GM18873 (cell line): ENCODE measurements around the gene HIVEP3.

Experiments
- ATAC-seq: cut with Tn5 transposase; IDR thresholded peaks from one replicate; pipeline ENCODE4 v1.9.1; 2021; ENCODE audit warnings: mild to moderate bottlenecking, moderate library complexity, moderate number of reproducible peaks; ENCODE audit not compliant: unreplicated experiment, low FRiP score

Gene HIVEP3

GRCh38 chr1:41486053-41486370, 432.7 kb downstream of the HIVEP3 start:
- ATAC-seq: no peak

GRCh38 chr1:41485605-41486004, 433.1 kb downstream of the HIVEP3 start:
- ATAC-seq: no peak

- no peak for ATAC-seq
Observed at GRCh38 chr1:41484402-41485241, 434.1 kb downstream of the HIVEP3 start, which contains the start of gene EDN2. EDN2 (minus strand) TSS chr1:41484683; CDS start chr1:41484601, 82 bp downstream.

DNA sequence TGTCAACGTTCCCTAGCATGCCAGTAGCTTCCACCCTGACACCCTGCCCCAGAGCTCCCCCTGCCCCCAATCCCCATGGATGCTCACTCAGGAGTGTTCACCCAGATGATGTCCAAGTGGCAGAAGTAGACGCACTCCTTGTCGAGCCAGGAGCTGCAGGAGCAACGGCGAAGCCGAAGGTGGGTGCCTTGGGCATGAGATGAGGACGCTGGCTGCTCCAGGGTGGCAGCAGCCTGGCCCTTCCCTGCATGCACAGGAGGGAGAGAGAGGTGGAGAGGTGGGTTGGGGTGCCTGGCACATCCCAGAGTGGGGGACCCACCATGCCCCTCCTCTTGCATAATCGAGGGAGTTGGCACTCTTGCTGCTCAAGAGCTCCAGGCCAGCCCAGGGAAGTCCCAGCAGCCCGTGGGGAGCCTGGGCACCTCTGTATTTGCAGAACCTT, 434.7 kb downstream of the HIVEP3 start:
- ATAC-seq: no peak

DNA sequence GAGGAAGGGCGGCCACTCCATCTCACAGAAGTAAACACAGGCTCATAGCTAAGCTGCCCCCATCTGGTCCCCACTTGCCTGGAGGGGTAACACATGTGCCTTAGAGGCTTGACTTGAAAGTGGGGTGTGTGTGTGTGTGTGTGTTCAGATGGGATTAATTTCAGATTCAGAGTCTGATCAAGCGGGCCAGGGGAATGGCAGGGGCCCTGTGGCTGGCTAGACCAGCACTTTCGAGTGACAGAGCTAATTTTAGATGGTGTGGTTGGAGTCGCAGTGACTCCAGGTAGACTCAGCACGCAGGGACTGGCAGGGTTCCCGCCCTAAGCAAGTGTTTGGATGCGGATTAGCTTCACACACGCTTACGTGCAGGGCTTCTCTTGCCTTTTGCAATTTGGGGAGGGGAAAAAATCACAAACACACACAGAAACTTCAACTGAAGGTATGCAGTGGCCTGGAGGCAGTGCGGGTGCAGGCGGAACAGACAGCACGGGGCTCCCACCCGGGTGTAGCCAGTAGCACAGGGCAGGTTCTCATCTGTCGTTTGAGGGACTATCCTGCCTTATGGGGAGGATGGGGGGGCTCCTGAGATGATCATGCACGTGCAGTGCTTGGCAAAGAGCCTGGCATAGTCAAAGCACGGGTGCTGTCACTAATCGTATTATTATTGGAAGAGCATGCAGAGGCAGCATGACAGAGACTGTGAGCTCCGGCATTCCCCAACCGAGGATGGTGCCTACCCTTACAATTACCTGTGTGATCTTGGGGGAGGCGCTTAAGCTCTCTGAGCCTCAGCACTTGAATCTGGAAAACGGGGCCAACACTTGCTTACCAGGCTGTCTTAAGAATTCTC, 435.5 kb downstream of the HIVEP3 start:
- no peak for ATAC-seq

- no peak for ATAC-seq
Observed at GRCh38 chr1:41482001-41482765, 436.5 kb downstream of the HIVEP3 start.

DNA sequence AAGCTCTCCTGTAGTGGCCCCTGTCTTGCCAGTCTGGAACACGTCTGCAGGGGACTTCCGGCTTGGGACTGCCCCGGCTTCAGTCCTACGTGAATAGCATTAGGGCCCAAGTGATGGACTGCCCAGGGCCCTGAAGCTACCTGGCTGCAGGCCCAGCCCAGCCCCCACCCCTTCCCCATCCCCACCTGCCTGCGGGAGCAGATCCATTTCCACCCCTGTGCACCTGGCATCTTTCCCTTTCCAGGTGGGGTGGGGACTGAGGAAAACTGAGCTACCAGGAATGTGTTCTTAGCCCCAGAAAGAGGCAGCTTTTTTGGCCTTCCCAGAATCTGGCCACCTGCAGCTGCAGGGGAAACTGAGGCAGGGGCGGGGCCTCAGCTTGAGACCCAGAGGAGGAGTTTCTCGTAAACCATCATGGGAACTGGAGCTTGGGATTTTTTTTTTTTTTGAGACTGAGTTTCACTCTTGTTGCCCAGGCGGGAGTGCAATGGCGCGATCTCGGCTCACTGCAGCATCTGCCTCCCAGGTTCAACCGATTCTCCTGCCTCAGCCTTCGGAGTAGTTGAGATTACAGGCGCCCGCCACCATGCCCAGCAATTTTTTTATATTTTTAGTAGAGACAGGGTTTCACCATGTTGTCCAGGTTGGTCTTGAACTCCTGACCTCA, 437.5 kb downstream of the HIVEP3 start:
- no peak for ATAC-seq

DNA sequence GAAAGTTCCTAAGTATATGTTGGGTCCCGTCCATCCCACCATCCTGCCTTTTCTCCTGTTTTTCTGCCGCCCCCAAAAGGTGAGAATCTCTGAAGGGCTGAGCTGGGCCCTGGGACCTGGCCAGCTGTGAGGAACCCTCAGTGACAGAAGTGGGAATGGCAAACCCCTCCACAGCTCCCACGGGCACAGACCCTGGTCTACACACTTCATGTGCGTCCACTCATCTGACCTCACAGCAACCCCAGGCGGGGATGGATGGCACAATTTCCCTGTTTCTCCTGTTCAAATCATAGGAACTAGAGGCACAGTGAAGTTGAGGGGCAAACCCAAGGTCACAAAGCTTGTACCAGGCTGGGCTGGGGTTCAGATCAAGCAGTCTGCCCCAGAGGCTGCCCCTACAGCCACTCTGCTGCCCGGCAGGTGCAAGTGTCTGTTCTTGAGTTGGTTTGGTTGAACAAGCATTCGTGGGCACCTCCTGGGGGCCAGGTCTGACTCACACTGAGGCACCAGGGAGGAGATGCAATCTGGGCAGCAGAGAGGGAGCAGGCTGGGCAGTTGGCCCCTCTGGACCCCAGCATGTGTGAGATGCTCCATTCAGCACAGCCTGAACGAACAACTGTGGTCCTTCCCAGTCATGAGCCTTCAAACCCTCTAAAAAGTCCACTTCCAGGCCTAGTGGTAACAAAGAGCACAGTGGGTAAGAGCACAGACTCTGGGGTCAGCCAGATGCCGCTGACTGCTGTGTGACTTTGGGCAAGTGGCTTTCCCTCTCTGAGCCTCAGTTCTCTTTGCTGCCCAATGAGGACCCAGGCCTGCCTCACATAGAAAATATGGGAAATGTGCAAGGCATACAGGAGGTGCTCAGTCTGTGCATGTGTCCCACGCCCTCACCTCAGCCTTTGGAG, 438.3 kb downstream of the HIVEP3 start:
- ATAC-seq: no peak

DNA sequence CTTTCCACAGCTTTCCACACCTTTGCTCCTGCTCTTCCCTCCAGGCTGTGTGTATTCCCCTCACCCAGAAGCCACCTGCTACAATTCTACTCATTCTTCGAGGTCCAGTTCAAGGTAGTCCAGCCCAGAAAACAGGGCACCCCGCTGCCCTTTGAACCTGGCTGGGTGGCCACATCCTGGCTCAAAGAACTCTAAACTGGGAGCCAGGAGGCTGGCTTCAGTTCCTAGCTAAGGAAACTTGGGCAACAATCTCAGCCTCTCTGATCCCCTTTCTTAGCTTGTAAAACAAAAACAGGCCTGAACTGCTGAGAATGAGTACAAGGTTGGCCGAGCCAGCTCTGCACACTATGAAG, 438.9 kb downstream of the HIVEP3 start:
- ATAC-seq: no peak

DNA sequence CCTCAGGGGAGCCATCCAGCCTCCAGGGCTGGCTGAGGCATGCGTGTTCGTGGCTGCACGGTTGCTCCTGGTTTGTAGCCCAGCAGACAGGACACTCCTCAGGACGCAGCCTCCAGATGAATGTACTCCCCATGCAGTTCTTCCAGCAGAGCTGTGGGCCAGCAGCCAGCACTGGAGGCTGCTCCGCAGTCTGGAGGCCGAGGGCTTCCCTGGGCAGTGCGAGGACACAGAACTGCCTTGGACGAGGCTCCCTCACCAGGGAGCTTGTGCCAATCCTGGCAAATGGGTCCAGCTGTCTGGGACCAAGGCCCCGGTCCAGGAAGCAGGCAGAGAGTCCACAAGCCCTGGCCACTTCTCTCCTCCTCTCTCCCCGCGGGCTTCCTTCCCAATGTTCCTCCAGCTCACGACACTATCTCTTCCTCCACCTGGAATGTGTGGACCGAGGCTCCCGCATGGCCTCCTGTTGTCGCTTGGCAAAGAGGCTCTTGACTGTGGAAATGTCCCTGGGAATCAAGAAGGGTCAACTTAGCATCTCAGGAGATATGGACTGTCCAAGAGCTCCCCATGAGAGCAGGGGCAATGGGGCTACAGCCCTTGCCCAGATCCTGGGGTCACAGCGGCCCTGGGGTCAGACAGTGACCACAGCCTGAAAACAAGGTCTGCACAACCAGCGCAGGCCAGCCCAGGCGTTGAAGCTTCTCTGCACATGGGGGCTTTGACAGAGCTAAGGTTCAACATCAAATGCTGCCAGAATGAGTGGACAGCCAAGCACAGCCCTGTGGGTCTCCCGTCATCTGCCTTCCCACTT, 439.5 kb downstream of the HIVEP3 start:
- ATAC-seq: no peak

DNA sequence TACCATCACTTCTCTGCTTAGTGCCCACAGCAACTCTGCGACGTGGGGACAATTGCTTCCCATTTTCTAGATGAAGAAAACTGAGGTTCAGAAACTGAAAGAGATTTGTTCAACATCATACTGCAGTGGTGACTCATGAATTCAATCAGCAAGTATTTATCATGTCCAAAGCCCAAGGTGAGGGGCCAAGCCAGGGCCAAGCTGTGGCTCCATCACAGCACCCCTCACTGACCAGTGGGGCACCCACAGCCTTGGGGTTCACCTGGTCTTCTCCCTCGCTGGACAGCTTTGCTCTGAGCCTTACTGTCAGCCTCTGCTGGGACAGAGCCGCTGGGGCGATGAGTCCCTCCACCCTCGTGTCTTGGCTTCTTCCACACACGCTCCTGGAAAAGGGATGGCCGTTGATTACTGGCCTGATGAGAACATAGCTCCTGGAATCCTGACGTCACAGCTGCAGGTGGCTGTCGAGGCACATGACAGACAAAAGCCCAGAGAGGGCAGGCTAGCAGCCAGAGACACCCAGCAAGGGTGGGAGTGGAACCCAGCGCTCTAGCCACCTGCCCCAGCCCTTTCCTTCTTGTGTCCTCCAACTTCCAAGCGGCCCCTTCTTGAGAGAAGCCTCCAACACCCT, 440.5 kb downstream of the HIVEP3 start:
- ATAC-seq: no peak

DNA sequence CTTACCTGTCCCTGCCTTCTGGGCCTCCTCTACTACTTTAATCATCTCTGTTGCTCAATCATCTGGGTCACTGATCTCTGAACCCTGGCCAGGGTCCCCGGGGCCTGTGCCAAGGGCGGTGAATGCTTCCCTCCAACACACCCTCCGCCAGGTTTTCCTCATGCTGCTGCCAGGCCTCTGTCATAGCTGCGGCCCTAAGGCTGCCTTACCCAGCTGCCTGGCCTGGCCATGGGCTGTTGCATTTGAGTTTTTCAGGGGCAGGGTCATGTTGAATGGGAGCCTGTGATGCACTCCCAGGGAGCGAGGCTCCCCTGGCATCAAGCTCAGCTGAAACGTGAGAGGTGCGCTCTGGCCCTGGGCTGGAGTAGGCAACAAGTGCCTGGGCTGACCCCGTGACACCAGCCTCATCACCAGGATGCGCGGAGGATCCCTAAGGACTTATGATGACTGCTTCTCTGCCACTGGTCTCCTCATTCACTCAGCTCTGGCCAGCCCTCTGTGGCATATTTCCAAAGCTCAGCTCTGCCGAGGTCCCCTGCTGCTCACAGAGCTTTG, 441.8 kb downstream of the HIVEP3 start:
- no peak for ATAC-seq

GRCh38 chr1:41475859-41476567, 442.7 kb downstream of the HIVEP3 start:
- ATAC-seq: no peak

GRCh38 chr1:41475346-41475745, 443.4 kb downstream of the HIVEP3 start:
- no peak for ATAC-seq

DNA sequence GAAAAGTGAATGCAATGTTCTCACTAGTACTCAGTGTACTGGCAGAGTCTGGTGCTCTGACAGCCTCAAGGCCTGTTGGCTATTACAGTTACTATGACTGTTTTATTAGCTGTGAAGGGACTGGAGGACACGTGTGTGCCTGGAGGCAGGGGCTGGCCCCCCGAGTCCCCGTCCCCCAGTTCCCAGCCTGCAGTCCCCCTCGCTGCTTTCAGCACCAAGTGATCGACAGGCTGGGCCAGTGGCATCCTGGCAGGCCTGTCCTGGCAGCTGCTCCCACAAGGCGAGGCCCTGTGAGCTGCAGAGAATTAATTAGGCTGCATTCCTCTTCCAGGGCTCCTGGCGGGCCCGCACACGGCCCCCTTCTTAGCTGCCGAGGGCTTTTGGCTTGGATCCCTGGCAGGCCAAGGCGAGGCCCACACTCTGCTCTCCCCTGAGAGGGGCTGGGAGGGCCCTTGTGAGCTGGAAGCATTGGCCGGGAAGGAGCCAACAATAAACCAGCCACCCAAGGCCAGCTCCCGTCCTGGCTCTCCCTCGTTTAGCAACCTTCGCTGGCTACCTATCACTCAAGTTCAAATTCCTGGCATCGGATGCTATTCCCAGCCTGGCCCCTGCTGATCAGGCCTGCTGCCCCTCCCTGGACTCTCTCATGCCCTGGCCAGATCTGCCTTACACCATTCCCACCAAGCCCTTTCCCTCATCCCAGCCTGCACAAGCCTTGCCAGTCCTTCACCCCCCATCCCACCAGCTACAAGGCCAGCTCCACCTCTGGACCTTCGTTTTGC, 444.0 kb downstream of the HIVEP3 start:
- ATAC-seq: no peak

GRCh38 chr1:41473738-41474362, 444.9 kb downstream of the HIVEP3 start:
- no peak for ATAC-seq
